ENCODE measurements around the gene ZNF646. TPM values are rescaled to one million over a fixed set of nuclear protein-coding genes. Genes with fewer than 3 reads are reported as not detected.

The ZNF646 gene
- total and polyA plus RNA-seq, 2 of the 13 experiments (the other 11 are each of a cell fraction or from before 2014, with no cell fraction given): 3.4 to 10.9 TPM

DNA sequence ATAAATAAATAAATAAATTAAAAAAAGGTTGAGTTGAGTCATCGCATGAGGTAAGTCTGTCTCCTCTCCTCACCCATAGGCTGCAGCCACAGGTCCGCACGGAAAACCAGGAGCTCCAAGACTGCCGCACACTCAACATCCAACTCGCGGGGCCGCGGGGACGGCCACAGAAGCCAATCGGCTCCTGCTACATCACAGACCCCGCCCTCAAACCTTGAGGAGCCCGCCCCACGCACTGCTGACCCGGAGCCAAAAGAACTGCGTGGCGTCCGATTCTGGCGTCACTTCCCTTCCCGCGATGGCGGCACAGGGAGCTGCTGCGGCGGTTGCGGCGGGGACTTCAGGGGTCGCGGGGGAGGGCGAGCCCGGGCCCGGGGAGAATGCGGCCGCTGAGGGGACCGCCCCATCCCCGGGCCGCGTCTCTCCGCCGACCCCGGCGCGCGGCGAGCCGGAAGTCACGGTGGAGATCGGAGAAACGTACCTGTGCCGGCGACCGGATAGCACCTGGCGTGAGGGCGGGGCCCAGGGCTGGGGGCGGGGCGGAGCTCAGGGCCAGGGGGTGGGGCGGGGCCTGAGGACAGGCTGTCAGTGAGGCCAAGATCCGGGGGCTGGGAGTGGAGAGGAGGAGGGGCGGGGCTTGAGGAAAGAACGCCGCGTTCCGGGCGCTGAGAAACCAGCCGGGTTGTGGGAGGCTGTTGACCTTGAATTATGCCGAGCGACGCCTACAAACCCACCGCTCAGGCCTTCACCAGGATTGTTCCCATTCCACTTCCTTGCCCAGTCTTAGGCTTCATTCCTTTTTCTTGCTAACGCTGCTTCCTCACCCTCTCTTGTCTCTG, 43.4 kb downstream of the ZNF646 start, which contains the start of gene KAT8 (continued):
- TF ChIP-seq, protein P1, sequence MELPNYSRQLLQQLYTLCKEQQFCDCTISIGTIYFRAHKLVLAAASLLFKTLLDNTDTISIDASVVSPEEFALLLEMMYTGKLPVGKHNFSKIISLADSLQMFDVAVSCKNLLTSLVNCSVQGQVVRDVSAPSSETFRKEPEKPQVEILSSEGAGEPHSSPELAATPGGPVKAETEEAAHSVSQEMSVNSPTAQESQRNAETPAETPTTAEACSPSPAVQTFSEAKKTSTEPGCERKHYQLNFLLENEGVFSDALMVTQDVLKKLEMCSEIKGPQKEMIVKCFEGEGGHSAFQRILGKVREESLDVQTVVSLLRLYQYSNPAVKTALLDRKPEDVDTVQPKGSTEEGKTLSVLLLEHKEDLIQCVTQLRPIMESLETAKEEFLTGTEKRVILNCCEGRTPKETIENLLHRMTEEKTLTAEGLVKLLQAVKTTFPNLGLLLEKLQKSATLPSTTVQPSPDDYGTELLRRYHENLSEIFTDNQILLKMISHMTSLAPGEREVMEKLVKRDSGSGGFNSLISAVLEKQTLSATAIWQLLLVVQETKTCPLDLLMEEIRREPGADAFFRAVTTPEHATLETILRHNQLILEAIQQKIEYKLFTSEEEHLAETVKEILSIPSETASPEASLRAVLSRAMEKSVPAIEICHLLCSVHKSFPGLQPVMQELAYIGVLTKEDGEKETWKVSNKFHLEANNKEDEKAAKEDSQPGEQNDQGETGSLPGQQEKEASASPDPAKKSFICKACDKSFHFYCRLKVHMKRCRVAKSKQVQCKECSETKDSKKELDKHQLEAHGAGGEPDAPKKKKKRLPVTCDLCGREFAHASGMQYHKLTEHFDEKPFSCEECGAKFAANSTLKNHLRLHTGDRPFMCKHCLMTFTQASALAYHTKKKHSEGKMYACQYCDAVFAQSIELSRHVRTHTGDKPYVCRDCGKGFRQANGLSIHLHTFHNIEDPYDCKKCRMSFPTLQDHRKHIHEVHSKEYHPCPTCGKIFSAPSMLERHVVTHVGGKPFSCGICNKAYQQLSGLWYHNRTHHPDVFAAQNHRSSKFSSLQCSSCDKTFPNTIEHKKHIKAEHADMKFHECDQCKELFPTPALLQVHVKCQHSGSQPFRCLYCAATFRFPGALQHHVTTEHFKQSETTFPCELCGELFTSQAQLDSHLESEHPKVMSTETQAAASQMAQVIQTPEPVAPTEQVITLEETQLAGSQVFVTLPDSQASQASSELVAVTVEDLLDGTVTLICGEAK (IDR thresholded peaks at IDR 0.05): peak; percentile 68; the same call in 1 of the 2 replicates
- TF ChIP-seq, protein P1 (CRISPR knock-in tag; IDR thresholded peaks at IDR 0.05): peak; percentile 70; the same call in 1 of the 2 replicates
- TF ChIP-seq ZNF446 (CRISPR knock-in tag; IDR thresholded peaks at IDR 0.05): no peak
- TF ChIP-seq SNAI1 (CRISPR knock-in tag; IDR thresholded peaks at IDR 0.05; ENCODE audit: borderline replicate concordance): no peak
- TF ChIP-seq, protein P2, sequence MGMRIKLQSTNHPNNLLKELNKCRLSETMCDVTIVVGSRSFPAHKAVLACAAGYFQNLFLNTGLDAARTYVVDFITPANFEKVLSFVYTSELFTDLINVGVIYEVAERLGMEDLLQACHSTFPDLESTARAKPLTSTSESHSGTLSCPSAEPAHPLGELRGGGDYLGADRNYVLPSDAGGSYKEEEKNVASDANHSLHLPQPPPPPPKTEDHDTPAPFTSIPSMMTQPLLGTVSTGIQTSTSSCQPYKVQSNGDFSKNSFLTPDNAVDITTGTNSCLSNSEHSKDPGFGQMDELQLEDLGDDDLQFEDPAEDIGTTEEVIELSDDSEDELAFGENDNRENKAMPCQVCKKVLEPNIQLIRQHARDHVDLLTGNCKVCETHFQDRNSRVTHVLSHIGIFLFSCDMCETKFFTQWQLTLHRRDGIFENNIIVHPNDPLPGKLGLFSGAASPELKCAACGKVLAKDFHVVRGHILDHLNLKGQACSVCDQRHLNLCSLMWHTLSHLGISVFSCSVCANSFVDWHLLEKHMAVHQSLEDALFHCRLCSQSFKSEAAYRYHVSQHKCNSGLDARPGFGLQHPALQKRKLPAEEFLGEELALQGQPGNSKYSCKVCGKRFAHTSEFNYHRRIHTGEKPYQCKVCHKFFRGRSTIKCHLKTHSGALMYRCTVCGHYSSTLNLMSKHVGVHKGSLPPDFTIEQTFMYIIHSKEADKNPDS (CRISPR knock-in tag; IDR thresholded peaks at IDR 0.05): no peak
- TF ChIP-seq, protein P3, sequence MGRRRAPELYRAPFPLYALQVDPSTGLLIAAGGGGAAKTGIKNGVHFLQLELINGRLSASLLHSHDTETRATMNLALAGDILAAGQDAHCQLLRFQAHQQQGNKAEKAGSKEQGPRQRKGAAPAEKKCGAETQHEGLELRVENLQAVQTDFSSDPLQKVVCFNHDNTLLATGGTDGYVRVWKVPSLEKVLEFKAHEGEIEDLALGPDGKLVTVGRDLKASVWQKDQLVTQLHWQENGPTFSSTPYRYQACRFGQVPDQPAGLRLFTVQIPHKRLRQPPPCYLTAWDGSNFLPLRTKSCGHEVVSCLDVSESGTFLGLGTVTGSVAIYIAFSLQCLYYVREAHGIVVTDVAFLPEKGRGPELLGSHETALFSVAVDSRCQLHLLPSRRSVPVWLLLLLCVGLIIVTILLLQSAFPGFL (CRISPR knock-in tag; IDR thresholded peaks at IDR 0.05): no peak
- TF ChIP-seq SNRNP70 (IDR thresholded peaks at IDR 0.05; ENCODE audit: low read depth, low read length): no peak
- TF ChIP-seq ZNF441 (CRISPR knock-in tag; IDR thresholded peaks at IDR 0.05; ENCODE audit: borderline replicate concordance): no peak; the same call in 1 of the 2 replicates
- TF ChIP-seq MAZ (IDR thresholded peaks at IDR 0.05; ENCODE audit: borderline replicate concordance, low read depth, low read length): peak; percentile 69
- TF ChIP-seq MAZ (CRISPR knock-in tag; IDR thresholded peaks at IDR 0.05; ENCODE audit: low read depth): peak; percentile 95
- 0 out of 2 replicates have a peak, but pooled peaks have one; percentile 22 for TF ChIP-seq POGZ (CRISPR knock-in tag; IDR thresholded peaks at IDR 0.05)
- TF ChIP-seq ZNF3 (CRISPR knock-in tag; IDR thresholded peaks at IDR 0.05): no peak; the same call in 1 of the 2 replicates
- peak; percentile 24; the same call in 1 of the 2 replicates for TF ChIP-seq ZNF891 (CRISPR knock-in tag; IDR thresholded peaks at IDR 0.05)
